IPS-18a (cell line): ENCODE data around the gene RAB8B.

Source experiments
- H3K27ac ChIP-seq: one replicate; pipeline ENCODE4 v1.5.1; 2013; ENCODE audit warnings: low read length
- H3K27me3 ChIP-seq: one replicate; pipeline ENCODE4 v1.6.1; 2013; ENCODE audit warnings: mild to moderate bottlenecking, low read length; ENCODE audit not compliant: control insufficient read depth, insufficient read depth
- H3K36me3 ChIP-seq: one replicate; pipeline ENCODE4 v1.6.1; 2013; ENCODE audit warnings: low read depth, low read length; ENCODE audit not compliant: control insufficient read depth
- H3K4me1 ChIP-seq: one replicate; pipeline ENCODE4 v1.6.1; 2013; ENCODE audit warnings: low read depth, low read length; ENCODE audit not compliant: control insufficient read depth
- H3K4me3 ChIP-seq: one replicate; pipeline ENCODE4 v1.5.1; 2013; ENCODE audit warnings: low read length
- H3K9ac ChIP-seq: one replicate; pipeline ENCODE4 v1.6.1; 2013; ENCODE audit warnings: mild to moderate bottlenecking, low read length, moderate library complexity
- H3K9me3 ChIP-seq: one replicate; pipeline ENCODE4 v1.6.1; 2013; ENCODE audit warnings: low read depth, low read length; ENCODE audit not compliant: control insufficient read depth

Gene RAB8B

GRCh38 chr15:63261311-63261710, 71.9 kb downstream of the RAB8B start:
- Histone ChIP-seq H3K9ac (no peak overlapping the region), H3K36me3 (peaks cover 20% of the 10 kb centered on the region), H3K4me3 (no peak overlapping the region), H3K27ac (no peak overlapping the region), H3K4me1 (peaks cover 9% of the 10 kb centered on the region), H3K9me3 (no peaks in the 10 kb centered on the region), H3K27me3 (no peaks in the 10 kb centered on the region)

DNA sequence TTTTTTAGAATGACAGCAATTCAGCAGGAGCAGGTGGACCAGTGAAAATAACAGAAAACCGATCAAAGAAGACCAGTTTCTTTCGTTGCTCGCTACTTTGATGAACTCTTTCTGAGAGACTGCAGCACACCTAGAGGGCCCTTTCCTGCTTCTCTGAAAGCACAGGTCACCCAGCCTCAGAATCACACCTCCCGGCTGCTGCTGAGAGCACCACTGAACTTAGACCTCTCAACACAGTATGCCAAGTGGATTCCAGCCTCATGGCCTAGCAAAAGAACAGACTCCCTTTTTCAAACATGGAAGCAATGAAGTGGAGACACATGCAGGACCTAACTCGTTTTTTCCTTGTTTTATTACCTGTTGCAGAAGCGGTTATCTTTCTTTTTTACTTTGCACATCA, 74.1 kb downstream of the RAB8B start:
- peaks cover 20% of the 10 kb centered on the region for H3K36me3 ChIP-seq
- H3K27me3 ChIP-seq = no peaks in the 10 kb centered on the region
- no peak overlapping the region for H3K9ac ChIP-seq
- H3K9me3 ChIP-seq = no peaks in the 10 kb centered on the region
- H3K27ac ChIP-seq = no peak overlapping the region
- no peaks in the 10 kb centered on the region for H3K4me1 ChIP-seq
- no peak overlapping the region for H3K4me3 ChIP-seq

- no peak overlapping the region for H3K4me3 ChIP-seq
- H3K9ac ChIP-seq = no peak overlapping the region
- no peaks in the 10 kb centered on the region for H3K27me3 ChIP-seq
- no peaks in the 10 kb centered on the region for H3K4me1 ChIP-seq
- H3K36me3 ChIP-seq = peaks cover 17% of the 10 kb centered on the region
- H3K9me3 ChIP-seq = no peaks in the 10 kb centered on the region
- no peak overlapping the region for H3K27ac ChIP-seq
These were observed 75.4 kb downstream of the RAB8B start for GRCh38 chr15:63264688-63265293.

- H3K4me1 ChIP-seq = no peaks in the 10 kb centered on the region
- no peak overlapping the region for H3K4me3 ChIP-seq
- no peaks in the 10 kb centered on the region for H3K9me3 ChIP-seq
- H3K9ac ChIP-seq = no peak overlapping the region
- no peaks in the 10 kb centered on the region for H3K36me3 ChIP-seq
- H3K27ac ChIP-seq = no peak overlapping the region
- peaks cover 15% of the 10 kb centered on the region for H3K27me3 ChIP-seq
These were observed 85.0 kb downstream of the RAB8B start for GRCh38 chr15:63274427-63274826.

GRCh38 chr15:63276342-63277037, 87.1 kb downstream of the RAB8B start:
- Histone ChIP-seq H3K27me3 (peaks cover 15% of the 10 kb centered on the region), H3K4me1 (no peaks in the 10 kb centered on the region), H3K9ac (peak overlapping the region; percentile 69), H3K4me3 (peak overlapping the region; percentile 73), H3K36me3 (no peaks in the 10 kb centered on the region), H3K9me3 (no peaks in the 10 kb centered on the region), H3K27ac (peak overlapping the region; percentile 32)

GRCh38 chr15:63277038-63277892, 87.9 kb downstream of the RAB8B start, which contains the start of gene APH1B:
TSS of gene APH1B (plus strand) at chr15:63277605. CDS start at chr15:63277624, 19 bp downstream.
- Histone ChIP-seq H3K27me3 (peaks cover 15% of the 10 kb centered on the region), H3K4me1 (no peaks in the 10 kb centered on the region), H3K9me3 (no peaks in the 10 kb centered on the region), H3K27ac (peak within 1 kb of the TSS; percentile 32), H3K36me3 (no peaks in the 10 kb centered on the region), H3K4me3 (peak within 1 kb of the TSS; percentile 73), H3K9ac (peak within 1 kb of the TSS; percentile 69)

- H3K27ac ChIP-seq = no peak overlapping the region
- no peaks in the 10 kb centered on the region for H3K9me3 ChIP-seq
- no peaks in the 10 kb centered on the region for H3K36me3 ChIP-seq
- peaks cover 15% of the 10 kb centered on the region for H3K27me3 ChIP-seq
- no peaks in the 10 kb centered on the region for H3K4me1 ChIP-seq
- H3K4me3 ChIP-seq = peak overlapping the region; percentile 70
- peak overlapping the region; percentile 62 for H3K9ac ChIP-seq
These were observed 88.6 kb downstream of the RAB8B start for GRCh38 chr15:63277893-63278456.

GRCh38 chr15:63283126-63283525, 93.7 kb downstream of the RAB8B start:
- H3K9ac ChIP-seq = no peak overlapping the region
- H3K27me3 ChIP-seq = peaks cover 7% of the 10 kb centered on the region
- H3K36me3 ChIP-seq = no peaks in the 10 kb centered on the region
- no peak overlapping the region for H3K4me3 ChIP-seq
- H3K4me1 ChIP-seq = no peaks in the 10 kb centered on the region
- H3K27ac ChIP-seq = no peak overlapping the region
- H3K9me3 ChIP-seq = no peaks in the 10 kb centered on the region

DNA sequence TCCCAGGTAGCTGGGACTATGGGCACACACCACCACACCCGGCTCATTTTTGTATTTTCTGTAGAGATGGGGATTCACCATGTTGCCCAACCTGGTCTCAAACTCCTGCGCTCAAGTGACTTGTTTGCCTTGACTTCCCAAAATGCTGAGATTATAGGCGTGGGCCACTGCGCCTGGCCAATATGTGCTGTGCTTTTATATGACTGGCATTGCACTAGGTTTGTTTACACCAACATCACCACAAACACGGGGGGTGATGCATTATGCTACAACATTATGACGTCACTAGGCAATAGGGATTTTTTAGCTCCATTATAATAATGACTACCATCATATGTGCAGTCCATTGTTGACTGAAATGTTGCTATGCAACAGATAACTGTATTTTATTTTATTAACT, 94.9 kb downstream of the RAB8B start:
- Histone ChIP-seq H3K27ac (no peak overlapping the region), H3K9ac (no peak overlapping the region), H3K9me3 (no peaks in the 10 kb centered on the region), H3K4me1 (no peaks in the 10 kb centered on the region), H3K27me3 (no peaks in the 10 kb centered on the region), H3K36me3 (no peaks in the 10 kb centered on the region), H3K4me3 (no peak overlapping the region)

- Histone ChIP-seq H3K9me3 (no peaks in the 10 kb centered on the region), H3K27me3 (no peaks in the 10 kb centered on the region), H3K4me3 (no peak overlapping the region), H3K4me1 (no peaks in the 10 kb centered on the region), H3K9ac (no peak overlapping the region), H3K27ac (no peak overlapping the region), H3K36me3 (no peaks in the 10 kb centered on the region)
These were observed 97.7 kb downstream of the RAB8B start for GRCh38 chr15:63287109-63287508.

DNA sequence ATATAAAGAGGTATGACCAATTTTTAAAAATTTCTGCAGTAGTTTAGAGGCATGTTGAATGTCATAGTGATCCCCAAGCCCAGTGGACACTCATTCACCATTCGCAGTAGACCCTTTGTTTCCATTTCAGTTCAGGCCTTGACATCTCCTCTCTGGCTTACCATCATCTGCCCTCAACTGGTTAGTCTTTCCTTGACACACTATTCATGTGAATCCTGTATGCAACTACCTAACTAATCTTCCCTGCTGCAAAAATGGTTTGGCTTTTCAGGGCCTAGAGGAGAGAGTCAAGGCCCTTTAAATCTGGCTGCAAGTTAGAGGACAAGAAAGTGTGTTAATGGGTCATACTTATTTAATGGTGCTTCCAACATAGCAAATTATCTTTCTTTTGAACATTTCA, 98.9 kb downstream of the RAB8B start:
- Histone ChIP-seq H3K4me3 (no peak overlapping the region), H3K4me1 (no peaks in the 10 kb centered on the region), H3K27me3 (no peaks in the 10 kb centered on the region), H3K9ac (no peak overlapping the region), H3K27ac (no peak overlapping the region), H3K36me3 (no peaks in the 10 kb centered on the region), H3K9me3 (no peaks in the 10 kb centered on the region)
